ENCODE measurements around the gene DPEP3. TPM values are rescaled to one million over a fixed set of nuclear protein-coding genes. Genes with fewer than 3 reads are reported as not detected.

Gene DPEP3
- total RNA-seq = not detected

- H3K27ac ChIP-seq = no peak within 1 kb of the TSS
- peaks cover 0 to 23% (median 0%) of the 10 kb centered on the region in 4 donors for H3K27me3 ChIP-seq
- H3K4me3 ChIP-seq = no peak within 1 kb of the TSS
- DNase-seq = no peak
- no peaks in the 10 kb centered on the region for H3K9me3 ChIP-seq
- H3K36me3 ChIP-seq = no peaks in the 10 kb centered on the region
- H3K4me1 ChIP-seq = peaks cover 0 to 20% (median 11%) of the 10 kb centered on the region in 3 donors
- intact Hi-C loops (cut with DNase I) = no loop called here
- no peak for TF ChIP-seq CTCF (IDR thresholded peaks at IDR 0.05)
- no peak for TF ChIP-seq POLR2A (IDR thresholded peaks at IDR 0.05)
- 56 to 68% methylated on average over 8 to 23 of the region's 62 CpGs for WGBS, 2 donors
Observed at GRCh38 chr16:67979955-67980678, at the start of gene DPEP3. DPEP3 (minus strand) TSS chr16:67980499; CDS start chr16:67980380, 119 bp downstream.

GRCh38 chr16:68028996-68029395 lies 48.7 kb upstream of the DPEP3 start:
- TF ChIP-seq POLR2A (IDR thresholded peaks at IDR 0.05) (no peak), CTCF (IDR thresholded peaks at IDR 0.05) (no peak)
- 96 to 97% methylated on average over 3 of the region's 3 CpGs for WGBS, 2 donors
- no peak for DNase-seq
- intact Hi-C loops (cut with DNase I) = no loop called here
- H3K27ac ChIP-seq = no peak overlapping the region
- H3K4me3 ChIP-seq = no peak overlapping the region
- H3K9me3 ChIP-seq = no peaks in the 10 kb centered on the region
- no peaks in the 10 kb centered on the region for H3K27me3 ChIP-seq
- peaks cover 0 to 58% (median 0%) of the 10 kb centered on the region in 3 donors for H3K36me3 ChIP-seq
- H3K4me1 ChIP-seq = peaks cover 4 to 39% (median 8%) of the 10 kb centered on the region in 3 donors

GRCh38 chr16:68022728-68023537 lies 42.6 kb upstream of the DPEP3 start, which contains the start of the genes DDX28 and DUS2:
DDX28 (minus strand) TSS chr16:68023232; CDS start chr16:68023202, 30 bp downstream.
DUS2 (plus strand) TSS chr16:68023284; CDS start chr16:68038024, 14,740 bp downstream.
- WGBS, 2 donors = 0% methylated on average over 11 to 23 of the region's 84 CpGs
- Histone ChIP-seq H3K27ac (peak within 1 kb of the TSS; percentile 92 to 95 (median 94)), H3K4me1 (peaks cover 21 to 37% (median 24%) of the 10 kb centered on the region in 3 donors), H3K4me3 (peak within 1 kb of the TSS; percentile 90 to 100 (median 94)), H3K36me3 (peaks cover 0 to 35% (median 0%) of the 10 kb centered on the region in 3 donors), H3K9me3 (no peaks in the 10 kb centered on the region), H3K27me3 (no peaks in the 10 kb centered on the region)
- peak; percentile 62 for DNase-seq
- TF ChIP-seq POLR2A (IDR thresholded peaks at IDR 0.05) (peak in 3 of 4 donors; percentile 49 to 68 (median 52)), CTCF (IDR thresholded peaks at IDR 0.05) (peak in 3 of 6 experiments; percentile 17 to 65 (median 43))
- intact Hi-C loops (cut with DNase I) = no loop called here

- Histone ChIP-seq H3K27ac (peak overlapping the region; percentile 92 to 95 (median 94)), H3K4me1 (peaks cover 21 to 37% (median 24%) of the 10 kb centered on the region in 3 donors), H3K4me3 (peak overlapping the region; percentile 90 to 100 (median 94)), H3K27me3 (no peaks in the 10 kb centered on the region), H3K36me3 (peaks cover 0 to 29% (median 0%) of the 10 kb centered on the region in 3 donors), H3K9me3 (no peaks in the 10 kb centered on the region)
- intact Hi-C loops (cut with DNase I) = no loop called here
- TF ChIP-seq CTCF (IDR thresholded peaks at IDR 0.05) (no peak), POLR2A (IDR thresholded peaks at IDR 0.05) (no peak)
- 8% methylated on average over 7 of the region's 19 CpGs; no CpG with 5 or more reads in 1 of the 2 donors for WGBS, 2 donors
- DNase-seq = no peak
Observed at GRCh38 chr16:68022278-68022727, 42.0 kb upstream of the DPEP3 start.

Measured in esophagus squamous epithelium (tissue), 5 donors.